ENCODE measurements around the gene KDM4C.

KDM4C gene

DNA sequence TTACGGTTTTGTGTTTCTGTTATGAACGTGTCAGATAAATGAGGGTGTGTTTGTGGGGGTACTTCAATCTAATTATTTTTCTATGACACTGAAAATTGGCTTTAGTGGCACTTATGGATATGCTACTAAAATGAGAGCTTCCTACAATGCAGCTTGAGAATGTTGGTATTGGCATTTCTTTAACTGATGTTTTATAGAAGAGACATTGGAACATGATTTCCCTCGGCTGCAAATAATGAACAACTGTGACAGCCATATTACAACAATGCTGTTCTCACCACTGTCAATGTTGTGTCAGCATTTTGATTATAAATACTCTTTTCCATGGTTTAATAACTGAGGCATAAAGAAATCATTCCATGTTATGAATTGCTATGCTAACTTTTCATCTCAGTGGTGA lies 279.4 kb downstream of the KDM4C start:
- peaks cover 9% of the 10 kb centered on the region for H3K4me1 Mint-ChIP-seq
- no peaks in the 10 kb centered on the region for H3K9me3 Mint-ChIP-seq

GRCh38 chr9:7042124-7042523 lies 284.4 kb downstream of the KDM4C start:
- H3K4me3 Mint-ChIP-seq: no peak overlapping the region
- peaks cover 36% of the 10 kb centered on the region for H3K36me3 Mint-ChIP-seq
- H3K27ac Mint-ChIP-seq: no peak overlapping the region
- H3K27me3 Mint-ChIP-seq: no peaks in the 10 kb centered on the region
- no peaks in the 10 kb centered on the region for H3K4me1 Mint-ChIP-seq
- no peak for ATAC-seq
- H3K9me3 Mint-ChIP-seq: no peaks in the 10 kb centered on the region

More for the DNA sequence above, 279.4 kb downstream of the KDM4C start:
- ATAC-seq: no peak
- H3K27ac Mint-ChIP-seq: no peak overlapping the region
- H3K27me3 Mint-ChIP-seq: no peaks in the 10 kb centered on the region
- peaks cover 51% of the 10 kb centered on the region for H3K36me3 Mint-ChIP-seq
- no peak overlapping the region for H3K4me3 Mint-ChIP-seq

DNA sequence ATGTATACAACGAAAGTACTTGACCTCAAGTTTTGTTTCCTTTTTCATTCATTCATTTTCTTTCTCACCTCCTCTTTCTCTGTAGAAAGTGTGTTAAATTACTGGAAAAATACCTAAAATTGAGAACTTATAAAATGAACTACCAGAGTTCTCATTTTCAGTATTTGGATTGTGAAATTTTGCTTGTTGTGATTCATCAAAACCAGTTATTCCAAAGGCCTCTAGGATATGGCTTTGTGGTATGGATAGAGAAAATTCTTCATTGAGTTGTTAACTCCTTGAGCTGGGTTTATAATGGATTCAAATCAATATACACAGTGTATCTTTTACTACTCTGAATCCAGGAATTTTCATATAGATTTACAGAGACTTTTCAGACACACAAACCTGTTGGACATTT lies 287.6 kb downstream of the KDM4C start:
- H3K9me3 Mint-ChIP-seq: no peaks in the 10 kb centered on the region
- no peak overlapping the region for H3K4me3 Mint-ChIP-seq
- no peak for ATAC-seq
- H3K27ac Mint-ChIP-seq: no peak overlapping the region
- H3K4me1 Mint-ChIP-seq: no peaks in the 10 kb centered on the region
- H3K27me3 Mint-ChIP-seq: no peaks in the 10 kb centered on the region
- peaks cover 58% of the 10 kb centered on the region for H3K36me3 Mint-ChIP-seq

- Mint-ChIP-seq H3K4me1 (peaks cover 6% of the 10 kb centered on the region), H3K36me3 (peaks cover 67% of the 10 kb centered on the region), H3K4me3 (no peak overlapping the region), H3K27me3 (no peaks in the 10 kb centered on the region), H3K9me3 (no peaks in the 10 kb centered on the region), H3K27ac (no peak overlapping the region)
- no peak for ATAC-seq
Measured at GRCh38 chr9:7051711-7052110, 293.9 kb downstream of the KDM4C start.

- H3K27me3 Mint-ChIP-seq: no peaks in the 10 kb centered on the region
- H3K9me3 Mint-ChIP-seq: no peaks in the 10 kb centered on the region
- ATAC-seq: no peak
- H3K36me3 Mint-ChIP-seq: peaks cover 57% of the 10 kb centered on the region
- H3K4me1 Mint-ChIP-seq: peaks cover 6% of the 10 kb centered on the region
- no peak overlapping the region for H3K4me3 Mint-ChIP-seq
- H3K27ac Mint-ChIP-seq: no peak overlapping the region
Measured at GRCh38 chr9:7053903-7054302, 296.1 kb downstream of the KDM4C start.

- ATAC-seq: no peak
- Mint-ChIP-seq H3K9me3 (no peaks in the 10 kb centered on the region), H3K36me3 (peaks cover 48% of the 10 kb centered on the region)
Measured at GRCh38 chr9:7055171-7055903, 297.6 kb downstream of the KDM4C start.

GRCh38 chr9:7056254-7056653 lies 298.5 kb downstream of the KDM4C start:
- Mint-ChIP-seq H3K27ac (no peak overlapping the region), H3K36me3 (peaks cover 51% of the 10 kb centered on the region), H3K27me3 (no peaks in the 10 kb centered on the region), H3K4me1 (peaks cover 6% of the 10 kb centered on the region), H3K4me3 (no peak overlapping the region), H3K9me3 (no peaks in the 10 kb centered on the region)
- ATAC-seq: no peak

More at GRCh38 chr9:7055171-7055903, 297.6 kb downstream of the KDM4C start:
- Mint-ChIP-seq H3K27ac (no peak overlapping the region), H3K27me3 (no peaks in the 10 kb centered on the region), H3K4me3 (no peak overlapping the region), H3K4me1 (peaks cover 6% of the 10 kb centered on the region)

- Mint-ChIP-seq H3K36me3 (peaks cover 53% of the 10 kb centered on the region), H3K27ac (no peak overlapping the region), H3K9me3 (no peaks in the 10 kb centered on the region), H3K4me1 (no peaks in the 10 kb centered on the region), H3K27me3 (no peaks in the 10 kb centered on the region), H3K4me3 (no peak overlapping the region)
- ATAC-seq: no peak
Measured at GRCh38 chr9:7058473-7058872, 300.7 kb downstream of the KDM4C start.

- H3K9me3 Mint-ChIP-seq: no peaks in the 10 kb centered on the region
- ATAC-seq: no peak
- no peak overlapping the region for H3K27ac Mint-ChIP-seq
- H3K27me3 Mint-ChIP-seq: no peaks in the 10 kb centered on the region
- H3K4me1 Mint-ChIP-seq: no peaks in the 10 kb centered on the region
- H3K36me3 Mint-ChIP-seq: peaks cover 28% of the 10 kb centered on the region
- no peak overlapping the region for H3K4me3 Mint-ChIP-seq
Measured at GRCh38 chr9:7067169-7067568, 309.4 kb downstream of the KDM4C start.

- no peak overlapping the region for H3K27ac Mint-ChIP-seq
- no peak overlapping the region for H3K4me3 Mint-ChIP-seq
- peaks cover 37% of the 10 kb centered on the region for H3K36me3 Mint-ChIP-seq
- H3K9me3 Mint-ChIP-seq: no peaks in the 10 kb centered on the region
- no peaks in the 10 kb centered on the region for H3K27me3 Mint-ChIP-seq
- no peaks in the 10 kb centered on the region for H3K4me1 Mint-ChIP-seq
- ATAC-seq: no peak
Measured at GRCh38 chr9:7071916-7072315, 314.1 kb downstream of the KDM4C start.

DNA sequence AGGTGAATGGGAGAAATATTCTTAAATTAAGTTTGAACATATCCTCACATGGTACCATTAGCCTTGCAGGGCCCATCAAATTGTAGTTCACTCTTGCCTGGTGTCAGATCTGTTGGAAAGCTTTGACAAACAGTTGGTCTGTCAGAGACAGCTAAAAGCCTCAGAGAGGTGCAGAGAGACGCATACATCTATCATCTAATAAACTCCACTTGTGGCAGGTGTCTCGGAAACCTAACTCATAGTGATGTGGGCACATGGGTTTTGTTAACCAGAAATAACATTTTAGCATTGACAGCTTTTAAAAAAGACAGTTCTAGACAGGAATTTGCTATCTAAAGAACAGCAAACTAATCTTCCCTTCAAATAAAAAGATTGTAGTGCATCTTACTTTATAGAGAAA lies 315.9 kb downstream of the KDM4C start:
- Mint-ChIP-seq H3K4me3 (no peak overlapping the region), H3K27me3 (no peaks in the 10 kb centered on the region), H3K9me3 (no peaks in the 10 kb centered on the region), H3K36me3 (peaks cover 44% of the 10 kb centered on the region), H3K4me1 (no peaks in the 10 kb centered on the region), H3K27ac (no peak overlapping the region)
- no peak for ATAC-seq

DNA sequence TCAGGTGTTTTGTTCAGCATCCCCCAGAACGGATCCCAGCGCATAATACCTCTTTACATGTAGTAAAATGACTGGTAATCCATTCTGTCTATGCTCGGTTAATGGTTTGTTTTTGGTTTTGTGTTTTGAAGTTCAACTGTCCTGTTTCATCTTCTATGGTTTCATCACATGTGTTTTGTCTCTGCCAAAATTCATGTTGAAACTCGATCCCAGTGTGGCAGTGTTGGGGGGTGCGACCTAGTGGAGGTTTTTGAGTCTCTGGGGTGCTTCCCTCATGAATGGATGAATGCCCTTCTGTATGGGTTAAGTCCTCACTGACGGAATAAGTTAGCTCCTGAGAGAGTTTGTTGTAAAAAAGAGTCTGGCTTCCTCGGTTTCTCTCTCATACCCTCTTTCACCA lies 317.4 kb downstream of the KDM4C start:
- Mint-ChIP-seq H3K4me3 (no peak overlapping the region), H3K9me3 (no peaks in the 10 kb centered on the region), H3K27me3 (no peaks in the 10 kb centered on the region), H3K4me1 (no peaks in the 10 kb centered on the region), H3K27ac (no peak overlapping the region), H3K36me3 (peaks cover 51% of the 10 kb centered on the region)
- ATAC-seq: no peak

DNA sequence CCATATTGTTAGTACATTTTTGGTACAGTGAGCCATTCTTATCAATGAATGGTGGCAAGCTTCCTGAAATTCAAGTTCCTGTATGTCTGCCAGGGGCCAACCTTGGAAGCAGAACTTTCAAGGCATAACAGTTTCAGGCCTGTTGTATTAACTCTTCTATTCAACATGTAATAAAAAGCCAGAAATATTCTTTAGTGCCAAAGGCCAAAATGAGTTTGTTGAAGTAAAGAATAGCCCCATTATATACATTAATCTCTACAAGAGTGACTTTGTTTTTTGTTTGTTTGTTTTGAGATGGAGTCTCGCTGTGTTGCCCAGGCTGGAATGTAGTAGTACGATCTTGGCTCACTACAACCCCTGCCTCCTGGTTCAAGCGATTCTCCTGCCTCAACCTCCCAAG lies 321.3 kb downstream of the KDM4C start:
- Mint-ChIP-seq H3K36me3 (peaks cover 59% of the 10 kb centered on the region), H3K4me3 (no peak overlapping the region), H3K27me3 (no peaks in the 10 kb centered on the region), H3K9me3 (no peaks in the 10 kb centered on the region), H3K27ac (no peak overlapping the region), H3K4me1 (no peaks in the 10 kb centered on the region)
- no peak for ATAC-seq

DNA sequence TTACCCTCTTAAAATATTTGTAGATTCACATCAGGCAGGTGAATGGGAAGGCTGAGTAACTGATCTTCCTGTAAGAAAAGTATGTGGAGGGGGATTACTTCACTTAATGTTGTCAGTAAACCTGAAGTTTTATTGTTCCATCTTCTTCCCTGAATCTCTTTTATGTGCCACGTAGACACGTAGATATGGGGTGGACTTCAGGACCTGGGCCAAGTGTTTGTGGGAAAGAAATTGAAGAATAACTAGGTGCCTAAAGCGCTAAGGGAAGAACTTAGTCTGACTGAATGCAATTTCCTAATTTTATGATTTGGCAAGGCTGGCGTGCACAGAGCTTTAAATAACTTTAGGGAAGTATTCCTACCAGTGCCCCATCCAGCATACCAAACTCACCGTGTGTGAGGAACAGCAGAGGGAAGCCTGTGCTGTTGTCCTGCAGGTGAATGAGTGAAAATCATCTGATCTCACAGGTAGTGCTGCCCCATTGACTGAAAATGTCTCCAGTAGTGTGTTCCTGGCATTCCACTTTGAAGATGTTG lies 323.4 kb downstream of the KDM4C start:
- ATAC-seq: no peak
- Mint-ChIP-seq H3K36me3 (peaks cover 59% of the 10 kb centered on the region), H3K27ac (no peak overlapping the region), H3K9me3 (no peaks in the 10 kb centered on the region), H3K4me3 (no peak overlapping the region), H3K4me1 (peaks cover 9% of the 10 kb centered on the region), H3K27me3 (no peaks in the 10 kb centered on the region)

DNA sequence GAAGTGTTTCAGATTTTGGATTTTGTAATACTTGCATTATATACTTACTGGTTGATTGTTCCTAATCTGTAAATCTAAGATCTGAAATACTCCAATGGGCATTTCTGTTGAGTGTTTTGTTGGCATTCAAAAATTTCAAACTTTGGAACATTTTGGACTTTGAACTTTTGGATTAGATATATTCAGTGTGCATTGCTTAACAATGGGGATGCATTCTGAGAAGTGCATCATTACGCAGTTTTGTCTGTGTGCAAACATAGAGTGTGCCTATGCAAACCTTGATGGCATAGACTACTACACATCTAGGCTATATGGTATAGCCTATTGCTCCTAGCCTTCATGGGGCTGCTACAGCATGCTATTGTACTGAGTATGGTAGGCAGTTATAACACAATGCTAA lies 325.4 kb downstream of the KDM4C start:
- no peak for ATAC-seq
- Mint-ChIP-seq H3K36me3 (peaks cover 51% of the 10 kb centered on the region), H3K27me3 (no peaks in the 10 kb centered on the region), H3K4me3 (no peak overlapping the region), H3K9me3 (no peaks in the 10 kb centered on the region), H3K4me1 (peaks cover 9% of the 10 kb centered on the region), H3K27ac (no peak overlapping the region)

DNA sequence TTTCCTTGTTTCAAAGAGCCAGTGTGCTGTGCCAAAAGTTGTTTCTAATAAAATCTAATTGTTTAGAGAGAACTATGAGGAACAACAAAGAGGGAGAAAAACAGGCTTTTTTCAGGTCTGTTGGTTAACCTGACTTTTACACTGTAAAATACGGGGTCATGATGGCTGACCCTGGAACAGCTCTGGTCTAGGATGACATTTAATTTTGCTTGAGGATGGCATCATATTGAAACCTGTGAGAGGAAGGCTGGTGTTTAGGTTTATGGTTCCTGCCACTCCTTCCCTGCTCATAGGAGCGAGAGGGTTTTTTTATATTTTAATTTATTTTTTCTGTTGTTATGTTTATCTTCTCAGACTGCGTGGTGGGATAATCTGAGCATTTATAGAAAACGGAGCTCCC lies 327.6 kb downstream of the KDM4C start:
- no peaks in the 10 kb centered on the region for H3K9me3 Mint-ChIP-seq
- peaks cover 43% of the 10 kb centered on the region for H3K36me3 Mint-ChIP-seq
- H3K27ac Mint-ChIP-seq: peak overlapping the region; percentile 25
- peaks cover 9% of the 10 kb centered on the region for H3K4me1 Mint-ChIP-seq
- no peaks in the 10 kb centered on the region for H3K27me3 Mint-ChIP-seq
- no peak overlapping the region for H3K4me3 Mint-ChIP-seq
- ATAC-seq: peak; percentile 72

Data from stimulated activated memory B cell treated with anti-CD40 and anti-IgM and Interleukin-4, amounts not matched to agents 10 μg/mL and 1 μg/mL and 100 μg/mL, for 72 hours (primary cell).